ENCODE measurements around the gene CCDC91.
"Not testable (repeated sequence)": the region's sequence is repeated elsewhere in the genome, so short reads cannot be mapped to it uniquely, and the experiment has no call there.

Gene CCDC91

DNA sequence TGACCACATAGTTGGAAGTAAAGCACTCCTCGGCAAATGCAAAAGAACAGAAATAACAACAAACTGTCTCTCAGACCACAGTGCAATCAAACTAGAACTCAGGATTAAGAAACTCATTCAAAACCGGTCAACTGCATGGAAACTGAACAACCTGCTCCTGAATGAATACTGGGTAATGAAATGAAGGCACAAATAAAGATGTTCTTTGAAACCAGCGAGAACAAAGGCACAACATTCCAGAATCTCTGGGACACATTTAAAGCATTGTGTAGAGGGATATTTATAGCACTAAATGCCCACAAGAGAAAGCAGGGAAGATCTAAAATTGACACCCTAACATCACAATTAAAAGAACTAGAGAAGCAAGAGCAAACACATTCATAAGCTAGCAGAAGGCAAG, 285.9 kb downstream of the CCDC91 start:
- in situ Hi-C loops (cut with HindIII; ENCODE audit: low pct_ligation_motif_present, low pct_unique_long_range_greater_than_20kb, low sequenced_read_pairs); DNase-seq: not testable (repeated sequence)

DNA sequence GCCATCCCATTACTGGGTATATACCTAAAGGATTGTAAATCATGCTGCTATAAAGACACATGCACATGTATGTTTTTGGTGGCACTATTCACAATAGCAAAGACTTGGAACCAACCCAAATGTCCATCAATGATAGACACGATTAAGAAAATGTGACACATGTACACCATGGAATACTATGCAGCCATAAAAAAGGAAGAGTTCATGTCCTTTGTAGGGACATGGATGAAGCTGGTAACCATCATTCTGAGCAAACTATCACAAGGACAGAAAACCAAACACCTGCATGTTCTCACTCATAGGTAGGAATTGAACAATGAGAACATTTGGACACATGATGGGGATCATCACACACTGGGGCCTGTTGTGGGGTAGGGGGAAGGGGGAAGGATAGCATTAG, 288.8 kb downstream of the CCDC91 start:
- DNase-seq; in situ Hi-C loops (cut with HindIII; ENCODE audit: low pct_ligation_motif_present, low pct_unique_long_range_greater_than_20kb, low sequenced_read_pairs): not testable (repeated sequence)

DNA sequence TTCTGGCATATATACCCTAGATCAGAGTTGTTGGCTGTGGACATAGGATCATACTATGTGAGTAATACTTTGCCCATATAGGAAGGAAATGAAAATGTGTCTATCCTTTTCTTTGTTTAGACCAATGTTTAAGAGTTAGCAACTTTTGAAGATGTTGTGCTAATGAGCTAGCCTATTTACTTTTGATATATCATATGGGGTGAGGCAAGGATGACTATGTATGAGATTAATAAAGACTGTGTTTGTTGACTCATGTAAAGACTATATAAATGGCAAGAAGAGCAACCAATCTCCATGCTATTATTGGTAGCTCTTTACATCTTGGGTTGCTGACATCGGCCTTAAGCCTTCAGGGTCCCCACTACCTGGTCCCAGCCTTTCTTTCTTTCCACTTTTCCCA, 289.4 kb downstream of the CCDC91 start:
- DNase-seq: no peak
- in situ Hi-C loops (cut with HindIII; ENCODE audit: low pct_ligation_motif_present, low pct_unique_long_range_greater_than_20kb, low sequenced_read_pairs): no loop called here

DNA sequence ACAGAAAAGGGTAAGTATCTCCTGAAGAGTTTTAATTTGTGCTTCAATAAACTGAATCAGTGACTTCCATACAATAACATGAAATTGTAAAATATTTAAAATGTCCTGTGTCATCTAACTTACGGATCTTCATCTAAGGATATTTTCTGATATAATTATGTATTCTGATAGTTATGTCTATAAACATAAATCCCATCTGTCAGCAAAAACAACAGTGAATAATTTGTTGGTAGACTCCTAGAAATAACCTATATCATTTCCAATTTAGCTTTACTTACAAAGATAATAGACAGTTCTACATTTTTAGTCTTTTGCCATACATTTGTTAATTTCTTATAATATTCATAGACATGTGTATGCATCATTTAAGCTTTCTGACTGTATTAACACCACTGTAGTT, 293.9 kb downstream of the CCDC91 start:
- in situ Hi-C loops (cut with HindIII; ENCODE audit: low pct_ligation_motif_present, low pct_unique_long_range_greater_than_20kb, low sequenced_read_pairs): no loop called here
- no peak for DNase-seq

DNA sequence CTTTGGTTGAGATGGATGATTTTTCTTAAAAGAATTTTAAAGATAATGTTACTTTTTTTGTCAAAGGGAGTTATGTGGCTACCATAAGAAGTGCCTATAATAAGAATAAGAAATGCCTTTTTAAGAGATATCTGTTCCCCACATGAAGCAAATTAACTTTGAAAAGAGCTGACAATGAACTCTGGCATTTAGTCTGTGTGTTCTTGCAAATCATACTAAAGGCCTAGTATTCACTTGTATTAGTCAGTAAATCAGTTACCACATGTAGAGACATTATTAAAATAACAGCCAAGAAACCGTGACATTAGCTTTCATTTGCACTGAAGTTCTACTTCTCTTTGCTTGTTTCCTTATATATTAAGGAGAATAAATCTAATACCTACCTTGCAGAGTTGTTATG, 296.3 kb downstream of the CCDC91 start:
- no peak for DNase-seq
- in situ Hi-C loops (cut with HindIII; ENCODE audit: low pct_ligation_motif_present, low pct_unique_long_range_greater_than_20kb, low sequenced_read_pairs): no loop called here

DNA sequence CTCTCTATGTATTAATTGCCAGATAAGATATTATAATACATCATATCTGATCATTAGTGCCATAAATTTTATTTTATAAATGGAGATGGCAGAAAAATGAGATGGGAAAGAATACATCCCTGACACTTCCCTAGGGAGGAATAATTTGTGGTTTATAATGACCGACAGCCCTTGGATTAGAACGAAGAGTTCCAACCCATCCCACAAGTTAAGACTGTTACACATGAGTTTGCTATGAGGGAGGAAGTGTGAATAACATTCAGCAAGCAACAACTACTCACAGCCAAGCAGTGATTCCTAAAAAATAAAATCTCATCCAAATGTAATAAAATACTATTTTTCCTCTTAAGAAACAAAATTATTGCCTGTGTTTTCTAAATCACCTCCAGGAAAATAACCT, 299.0 kb downstream of the CCDC91 start:
- in situ Hi-C loops (cut with HindIII; ENCODE audit: low pct_ligation_motif_present, low pct_unique_long_range_greater_than_20kb, low sequenced_read_pairs): no loop called here
- DNase-seq: no peak

DNA sequence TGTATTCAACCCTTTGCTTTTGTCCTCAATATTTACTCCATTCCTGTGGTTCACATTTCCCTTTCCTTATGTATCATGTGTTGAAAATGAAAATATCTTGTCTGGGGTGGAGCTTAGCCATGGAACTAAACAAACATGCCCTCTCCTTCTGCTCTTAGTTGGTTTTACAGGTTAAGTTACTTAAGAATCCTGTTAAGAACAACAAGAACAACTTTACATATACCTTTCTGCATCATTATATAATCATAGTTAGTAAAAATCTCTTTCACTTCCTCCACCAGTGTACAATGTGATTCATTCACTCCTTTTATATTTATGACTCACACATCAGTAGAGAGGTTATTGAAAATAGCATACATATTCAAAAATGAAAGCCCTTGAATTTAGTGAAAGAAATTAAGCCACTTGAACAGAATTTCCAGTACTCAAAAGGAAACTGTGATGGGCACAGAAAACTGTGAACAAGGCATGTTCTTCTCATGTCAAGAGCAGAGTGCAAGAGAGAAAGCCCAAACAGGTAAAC, 307.7 kb downstream of the CCDC91 start:
- no peak for DNase-seq
- in situ Hi-C loops (cut with HindIII; ENCODE audit: low pct_ligation_motif_present, low pct_unique_long_range_greater_than_20kb, low sequenced_read_pairs): no loop called here

DNA sequence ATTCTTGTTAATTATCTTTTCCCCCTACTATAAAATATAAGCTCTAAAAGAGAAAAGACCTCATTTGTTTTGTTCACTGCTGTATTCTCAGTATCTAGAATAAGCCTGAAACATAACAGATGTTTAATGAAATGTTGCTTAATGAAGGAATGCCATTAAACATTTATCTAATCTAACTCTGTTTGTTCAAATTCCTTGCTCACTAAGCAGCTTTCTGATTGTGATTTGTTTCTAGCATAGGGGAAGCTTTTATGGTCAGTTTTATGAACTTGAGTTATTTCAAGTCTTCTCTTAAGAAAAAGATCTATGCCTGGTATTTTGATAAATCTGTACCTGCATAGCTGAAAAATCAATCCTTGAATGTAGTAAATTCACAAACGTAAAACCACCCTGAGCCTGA, 308.6 kb downstream of the CCDC91 start:
- no peak for DNase-seq
- in situ Hi-C loops (cut with HindIII; ENCODE audit: low pct_ligation_motif_present, low pct_unique_long_range_greater_than_20kb, low sequenced_read_pairs): no loop called here

DNA sequence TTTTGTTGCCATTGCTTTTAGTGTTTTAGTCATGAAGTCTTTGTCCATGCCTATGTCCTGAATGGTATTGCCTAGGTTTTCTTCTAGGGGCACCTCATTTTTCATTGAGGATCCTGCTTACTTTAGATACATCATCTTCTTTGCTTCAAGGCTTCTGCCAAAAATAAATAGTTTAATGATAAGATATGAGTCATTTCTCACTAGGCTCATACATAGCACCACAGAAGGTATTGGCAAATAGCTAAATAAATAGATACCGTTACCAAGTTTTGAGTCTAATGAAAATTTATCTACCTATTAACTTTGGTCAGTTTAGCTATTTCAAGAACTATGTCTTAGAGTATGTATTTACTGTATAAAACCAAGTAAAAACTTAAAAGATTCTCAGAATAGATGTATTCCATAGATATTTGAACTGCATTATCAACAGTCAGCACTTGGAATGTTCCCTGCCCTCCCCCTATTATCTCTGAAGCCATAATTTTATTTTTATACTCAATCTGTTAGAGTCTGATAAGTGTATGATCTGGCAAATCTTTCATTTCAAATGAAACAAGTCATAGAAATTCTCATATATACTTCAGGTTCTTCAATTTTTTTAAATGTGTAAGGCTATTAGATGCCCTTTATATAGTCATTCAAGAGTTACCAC, 310.2 kb downstream of the CCDC91 start:
- DNase-seq: no peak
- in situ Hi-C loops (cut with HindIII; ENCODE audit: low pct_ligation_motif_present, low pct_unique_long_range_greater_than_20kb, low sequenced_read_pairs): no loop called here

DNA sequence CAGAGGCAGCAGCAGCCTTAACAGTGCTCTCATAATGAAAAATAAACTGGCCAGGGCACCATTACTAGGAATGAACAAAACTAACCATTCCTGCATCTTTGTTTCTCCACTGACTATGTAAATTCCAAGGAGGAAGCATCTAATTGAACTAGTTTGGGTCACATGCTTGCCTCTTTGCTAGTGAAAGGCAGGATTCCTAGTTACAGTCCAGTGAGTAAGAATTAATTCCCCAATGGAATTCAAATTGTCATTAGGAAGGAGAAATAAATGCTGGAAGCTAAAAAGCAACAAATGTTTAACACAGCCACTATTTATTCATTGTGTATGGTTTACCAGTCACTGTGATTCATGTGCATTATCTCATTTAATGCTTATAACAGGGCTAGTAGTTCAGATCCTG, 316.0 kb downstream of the CCDC91 start:
- in situ Hi-C loops (cut with HindIII; ENCODE audit: low pct_ligation_motif_present, low pct_unique_long_range_greater_than_20kb, low sequenced_read_pairs): no loop called here
- no peak for DNase-seq

DNA sequence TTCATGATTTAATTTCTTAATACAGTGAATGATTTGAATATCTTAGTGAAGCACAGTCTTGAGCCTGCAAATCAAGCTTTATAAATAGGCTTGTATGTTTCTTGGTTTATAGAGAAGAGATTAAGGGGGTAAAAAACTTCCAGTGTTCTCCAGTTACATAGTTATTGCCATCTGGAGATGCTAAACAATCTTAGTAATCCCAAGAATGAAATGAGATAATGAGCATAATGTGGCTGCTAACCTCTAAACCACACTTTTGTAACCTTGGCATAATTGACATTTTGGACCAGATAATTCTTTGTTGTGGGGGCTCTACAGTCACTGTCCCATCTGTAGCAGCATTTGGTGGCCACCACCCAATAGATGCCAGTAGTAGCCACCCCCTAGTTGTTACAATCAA, 316.8 kb downstream of the CCDC91 start:
- in situ Hi-C loops (cut with HindIII; ENCODE audit: low pct_ligation_motif_present, low pct_unique_long_range_greater_than_20kb, low sequenced_read_pairs): no loop called here
- no peak for DNase-seq

DNA sequence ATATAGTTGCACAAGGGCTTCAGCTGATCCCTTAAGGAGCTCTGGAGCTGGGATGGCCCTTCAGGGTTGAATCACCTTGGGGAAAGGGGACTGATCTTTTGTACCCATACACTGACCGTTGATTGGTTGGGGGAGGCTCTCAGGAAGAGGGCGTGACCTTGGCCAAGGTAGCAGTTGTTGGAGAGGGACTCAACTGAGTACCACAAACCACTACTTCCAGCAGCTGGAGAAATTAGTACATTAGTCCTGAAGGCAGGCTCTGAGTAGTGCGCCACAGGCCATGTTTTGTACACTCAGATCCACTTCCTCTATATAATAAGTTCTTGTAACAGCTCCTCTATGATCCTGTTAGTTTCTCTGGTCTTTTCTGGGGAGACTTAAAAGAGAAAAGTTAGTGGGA, 317.6 kb downstream of the CCDC91 start:
- in situ Hi-C loops (cut with HindIII; ENCODE audit: low pct_ligation_motif_present, low pct_unique_long_range_greater_than_20kb, low sequenced_read_pairs): no loop called here
- no peak for DNase-seq

DNA sequence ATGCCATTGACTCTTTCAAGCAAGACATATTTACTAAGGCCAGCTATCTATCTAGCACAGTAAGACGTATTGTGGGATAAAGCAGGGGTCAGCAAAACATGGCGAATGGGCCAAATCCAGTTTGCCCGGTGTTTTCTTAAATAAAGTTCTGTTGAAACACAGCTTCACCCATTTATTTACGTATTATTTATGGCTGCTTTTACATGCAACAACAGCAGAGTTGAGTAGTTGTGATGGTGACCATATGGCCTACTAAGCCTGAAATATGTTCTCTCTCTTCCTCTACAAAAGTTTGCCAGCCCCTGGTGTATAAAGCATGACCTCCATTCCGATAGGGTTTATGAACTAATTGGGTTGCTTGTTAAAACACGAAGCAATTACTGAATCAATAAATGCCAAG, 322.1 kb downstream of the CCDC91 start:
- DNase-seq: no peak
- in situ Hi-C loops (cut with HindIII; ENCODE audit: low pct_ligation_motif_present, low pct_unique_long_range_greater_than_20kb, low sequenced_read_pairs): no loop called here

DNA sequence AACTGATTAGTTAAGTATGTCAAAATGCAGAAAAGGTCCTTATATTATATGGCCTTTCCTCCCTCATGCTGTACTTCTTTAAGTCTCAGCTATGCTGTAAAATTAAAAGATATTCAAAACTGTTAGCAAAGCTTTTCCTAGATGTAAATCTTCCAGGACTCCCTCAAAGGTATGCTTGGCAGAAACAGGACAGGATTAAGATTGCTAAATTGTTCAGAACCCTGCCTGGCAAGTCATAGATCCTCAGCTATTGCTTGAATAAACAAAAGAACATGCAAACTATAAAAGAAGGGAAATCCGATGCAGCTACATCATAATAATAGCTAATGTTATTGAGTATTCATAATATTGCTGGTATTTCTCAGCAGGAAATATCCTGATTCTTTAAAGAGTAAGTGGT, 322.6 kb downstream of the CCDC91 start:
- DNase-seq: no peak
- in situ Hi-C loops (cut with HindIII; ENCODE audit: low pct_ligation_motif_present, low pct_unique_long_range_greater_than_20kb, low sequenced_read_pairs): no loop called here

DNA sequence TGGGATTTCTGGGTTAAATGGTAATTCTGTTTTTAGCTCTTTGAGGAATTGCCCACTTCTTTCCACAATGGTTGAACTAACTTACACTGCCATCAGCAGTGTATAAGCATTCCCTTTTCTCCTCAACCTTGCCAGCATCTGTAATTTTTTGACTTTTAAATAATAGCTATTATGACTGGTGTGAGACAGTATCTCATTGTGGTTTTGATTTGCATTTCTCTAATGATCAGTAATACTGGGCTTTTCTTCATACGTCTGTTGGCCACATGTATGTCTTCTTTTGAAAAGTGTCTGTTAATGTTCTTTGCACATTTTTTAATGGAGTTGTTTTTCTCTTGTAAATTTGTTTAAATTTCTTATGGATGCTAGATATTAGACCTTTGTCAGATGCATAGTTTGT, 323.7 kb downstream of the CCDC91 start:
- DNase-seq: no peak
- in situ Hi-C loops (cut with HindIII; ENCODE audit: low pct_ligation_motif_present, low pct_unique_long_range_greater_than_20kb, low sequenced_read_pairs): no loop called here

DNA sequence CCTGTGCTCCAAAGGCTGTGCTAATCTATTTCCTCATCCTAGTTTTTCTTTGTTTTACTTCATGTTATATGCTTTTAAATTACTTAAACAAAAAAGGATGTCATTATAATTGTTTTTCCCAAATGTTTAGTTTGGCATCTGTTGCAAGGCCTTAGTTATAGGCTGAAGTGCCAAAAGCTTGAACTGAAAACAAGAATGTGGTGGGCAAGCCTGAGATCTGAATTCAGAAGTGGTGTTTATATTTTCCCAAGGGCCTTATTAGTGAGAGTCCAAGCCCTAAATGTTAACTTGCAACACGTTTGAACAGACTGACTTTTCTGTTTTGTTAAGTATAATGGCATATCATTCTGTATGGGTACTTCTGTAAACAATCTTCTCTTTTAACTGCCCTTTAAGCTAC, 326.8 kb downstream of the CCDC91 start:
- in situ Hi-C loops (cut with HindIII; ENCODE audit: low pct_ligation_motif_present, low pct_unique_long_range_greater_than_20kb, low sequenced_read_pairs): no loop called here
- no peak for DNase-seq

DNA sequence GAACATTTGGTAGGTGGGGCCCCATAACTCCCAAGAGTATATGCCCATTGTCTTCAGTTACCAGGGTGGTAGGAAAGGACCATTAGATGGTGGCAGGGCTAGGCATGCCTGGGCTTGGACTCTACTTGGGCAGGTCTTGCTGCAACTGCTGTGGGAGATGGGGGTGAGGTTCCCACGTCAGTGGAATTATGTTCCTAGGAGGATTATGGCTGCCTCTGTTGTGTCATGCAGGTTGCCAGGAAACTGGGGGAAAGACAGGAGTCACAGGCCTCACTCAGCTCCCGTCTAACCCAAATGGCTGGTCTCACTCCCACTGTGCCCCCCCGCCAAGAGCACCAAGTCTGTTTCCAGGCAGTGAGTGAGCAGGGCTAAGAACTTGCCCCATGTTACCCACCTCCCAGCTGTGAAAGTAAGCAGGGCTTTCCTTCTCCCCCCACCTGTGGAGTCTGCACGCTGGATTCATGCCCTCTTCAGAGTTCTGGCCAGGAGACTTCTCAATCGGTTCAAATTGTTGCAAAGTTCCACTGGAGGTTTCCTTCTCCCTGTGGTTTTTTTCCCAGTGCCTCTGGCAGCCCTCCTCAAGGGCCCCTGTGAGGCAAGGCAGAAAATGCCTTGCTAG, 337.5 kb downstream of the CCDC91 start:
- in situ Hi-C loops (cut with HindIII; ENCODE audit: low pct_ligation_motif_present, low pct_unique_long_range_greater_than_20kb, low sequenced_read_pairs): no loop called here
- no peak for DNase-seq

DNA sequence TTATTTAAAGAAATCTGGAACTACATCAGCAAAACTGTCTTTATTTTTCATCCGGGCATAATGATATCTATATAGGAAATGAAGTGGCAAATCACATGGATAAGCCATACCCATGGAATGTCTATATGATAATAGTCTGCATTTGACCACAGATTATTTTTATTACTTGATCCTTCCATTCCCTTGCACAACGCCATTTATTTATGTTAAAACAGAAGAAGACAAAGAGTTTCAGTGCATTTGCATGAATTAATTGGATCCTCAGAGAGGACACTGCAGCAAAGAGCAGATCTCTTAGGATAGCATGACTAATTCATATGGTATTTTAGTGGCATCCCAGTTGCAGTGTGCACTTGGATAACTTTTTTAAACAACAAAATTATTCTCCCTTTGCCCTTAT, 345.0 kb downstream of the CCDC91 start:
- DNase-seq: peak; percentile 46
- in situ Hi-C loops (cut with HindIII; ENCODE audit: low pct_ligation_motif_present, low pct_unique_long_range_greater_than_20kb, low sequenced_read_pairs): no loop called here

DNA sequence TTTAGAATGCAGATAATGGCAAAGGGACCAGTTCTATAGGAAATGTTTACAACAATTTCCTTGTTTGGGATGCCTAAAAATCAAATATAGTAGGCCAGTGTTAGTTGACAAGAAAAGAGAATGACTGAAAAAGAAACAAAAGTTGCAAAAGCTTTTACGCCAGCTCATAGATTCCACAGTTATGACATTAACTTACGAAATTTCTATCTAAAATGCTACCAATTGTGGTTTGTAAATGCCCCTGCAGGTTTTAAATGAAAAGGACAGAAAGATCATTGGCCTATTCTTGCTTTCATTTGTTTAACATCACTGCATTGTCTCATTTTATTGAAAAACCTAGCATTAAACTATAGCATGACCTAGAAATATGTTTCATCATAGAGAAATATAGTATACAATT, 345.8 kb downstream of the CCDC91 start:
- DNase-seq: no peak
- in situ Hi-C loops (cut with HindIII; ENCODE audit: low pct_ligation_motif_present, low pct_unique_long_range_greater_than_20kb, low sequenced_read_pairs): no loop called here

DNA sequence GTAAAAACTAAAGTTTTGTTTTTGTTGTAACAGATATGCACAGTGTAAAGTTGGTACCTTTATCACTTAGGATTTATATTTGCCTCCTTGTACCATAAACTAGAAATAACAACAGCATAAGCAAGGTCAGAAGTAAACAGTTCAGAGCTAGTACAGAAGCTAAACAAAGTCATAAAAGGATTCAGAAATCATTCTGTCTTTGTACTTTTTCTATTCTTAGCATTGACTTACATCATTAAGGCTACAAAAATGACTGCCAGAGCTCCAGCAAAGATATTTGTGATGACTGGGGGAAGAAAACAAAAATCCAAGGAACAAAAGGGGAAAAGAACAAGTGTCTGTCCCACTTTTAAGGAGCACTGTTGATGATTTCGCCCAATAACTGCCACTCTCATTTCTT, 347.2 kb downstream of the CCDC91 start:
- DNase-seq: no peak
- in situ Hi-C loops (cut with HindIII; ENCODE audit: low pct_ligation_motif_present, low pct_unique_long_range_greater_than_20kb, low sequenced_read_pairs): no loop called here
